Measurements from ENCODE around the gene ANKS6.

Gene ANKS6

DNA sequence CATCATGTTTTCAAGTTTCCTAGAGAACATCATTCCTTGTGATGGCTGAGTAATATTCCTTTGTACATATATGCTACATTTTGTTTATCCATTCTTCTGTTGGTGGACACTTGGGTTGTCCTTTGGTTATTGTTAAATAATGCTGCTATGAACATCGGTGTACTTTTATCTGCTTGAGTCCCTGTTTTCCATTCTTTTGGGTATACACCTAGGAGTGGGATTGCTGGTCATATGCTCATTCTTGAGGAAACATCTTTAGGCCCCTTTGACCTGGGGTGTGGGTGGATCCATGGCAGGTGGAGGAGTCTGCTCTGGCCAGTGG, 36.4 kb upstream of the ANKS6 start:
- CTCF ChIA-PET: interaction anchor here (0.8 to 1.0 kb wide), 2 partner anchors 15 to 142 kb away, joined by 3 read pairs; no protein-coding TSS in a partner anchor

DNA sequence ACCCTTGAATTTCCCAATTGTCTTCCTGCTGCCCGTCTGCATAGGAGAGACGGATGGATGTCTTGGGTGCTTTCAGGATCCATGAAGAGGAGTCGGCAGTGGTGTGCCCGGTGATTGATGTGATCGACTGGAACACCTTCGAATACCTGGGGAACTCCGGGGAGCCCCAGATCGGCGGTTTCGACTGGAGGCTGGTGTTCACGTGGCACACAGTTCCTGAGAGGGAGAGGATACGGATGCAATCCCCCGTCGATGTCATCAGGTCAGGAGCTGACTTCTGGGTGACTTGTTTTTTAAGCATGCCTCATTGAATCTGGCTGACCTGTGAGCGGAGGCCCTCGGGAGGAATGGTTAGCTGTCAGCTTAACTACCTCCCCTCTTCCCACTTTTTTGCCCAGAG, 35.3 kb upstream of the ANKS6 start:
- H3K4me3 ChIP-seq (ENCODE audit: low read depth, low read length): no peak overlapping the region
- TF ChIP-seq, protein P1, sequence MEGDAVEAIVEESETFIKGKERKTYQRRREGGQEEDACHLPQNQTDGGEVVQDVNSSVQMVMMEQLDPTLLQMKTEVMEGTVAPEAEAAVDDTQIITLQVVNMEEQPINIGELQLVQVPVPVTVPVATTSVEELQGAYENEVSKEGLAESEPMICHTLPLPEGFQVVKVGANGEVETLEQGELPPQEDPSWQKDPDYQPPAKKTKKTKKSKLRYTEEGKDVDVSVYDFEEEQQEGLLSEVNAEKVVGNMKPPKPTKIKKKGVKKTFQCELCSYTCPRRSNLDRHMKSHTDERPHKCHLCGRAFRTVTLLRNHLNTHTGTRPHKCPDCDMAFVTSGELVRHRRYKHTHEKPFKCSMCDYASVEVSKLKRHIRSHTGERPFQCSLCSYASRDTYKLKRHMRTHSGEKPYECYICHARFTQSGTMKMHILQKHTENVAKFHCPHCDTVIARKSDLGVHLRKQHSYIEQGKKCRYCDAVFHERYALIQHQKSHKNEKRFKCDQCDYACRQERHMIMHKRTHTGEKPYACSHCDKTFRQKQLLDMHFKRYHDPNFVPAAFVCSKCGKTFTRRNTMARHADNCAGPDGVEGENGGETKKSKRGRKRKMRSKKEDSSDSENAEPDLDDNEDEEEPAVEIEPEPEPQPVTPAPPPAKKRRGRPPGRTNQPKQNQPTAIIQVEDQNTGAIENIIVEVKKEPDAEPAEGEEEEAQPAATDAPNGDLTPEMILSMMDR (IDR thresholded peaks at IDR 0.05; ENCODE audit: insufficient read depth, low read length, missing control alignments): no peak
- no peak for DNase-seq (ENCODE audit: low read depth, low spot score)
- POLR2A ChIA-PET: no interaction called here
- CTCF ChIA-PET: interaction anchor here (0.8 to 1.0 kb wide), 2 partner anchors 16 to 143 kb away, joined by 3 read pairs; no protein-coding TSS in a partner anchor

More for the DNA sequence above, 36.4 kb upstream of the ANKS6 start:
- H3K4me3 ChIP-seq (ENCODE audit: low read depth, low read length): no peak overlapping the region
- no peak for DNase-seq (ENCODE audit: low read depth, low spot score)
- TF ChIP-seq, protein P1 (IDR thresholded peaks at IDR 0.05; ENCODE audit: insufficient read depth, low read length, missing control alignments): no peak
- POLR2A ChIA-PET: no interaction called here

DNA sequence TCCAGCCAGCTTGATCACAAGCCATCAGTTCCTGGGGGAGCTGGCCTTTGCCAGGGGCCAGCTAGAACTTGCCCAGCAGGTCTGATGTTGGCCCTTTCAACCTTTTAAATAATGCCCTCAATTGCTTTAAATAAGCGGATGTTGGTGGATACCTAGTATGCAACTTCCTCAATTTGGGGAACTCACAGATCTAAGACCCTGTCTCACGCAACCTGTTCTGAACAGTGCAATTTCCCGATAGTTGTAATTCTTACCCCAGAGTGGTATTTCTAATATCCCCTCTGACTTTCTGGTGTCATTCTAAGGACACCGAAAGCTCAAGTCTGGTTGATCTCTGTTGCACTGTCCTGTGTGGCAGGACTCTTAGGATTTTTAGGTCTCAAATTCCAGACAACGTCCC, 34.2 kb upstream of the ANKS6 start:
- TF ChIP-seq, protein P1 (IDR thresholded peaks at IDR 0.05; ENCODE audit: insufficient read depth, low read length, missing control alignments): no peak
- H3K4me3 ChIP-seq (ENCODE audit: low read depth, low read length): no peak overlapping the region
- no peak for DNase-seq (ENCODE audit: low read depth, low spot score)
- ChIA-PET POLR2A (no interaction called here), CTCF (interaction anchor here (1.0 to 2.1 kb wide), 2 partner anchors 18 to 27 kb away, joined by 3 to 8 read pairs; no protein-coding TSS in a partner anchor)

DNA sequence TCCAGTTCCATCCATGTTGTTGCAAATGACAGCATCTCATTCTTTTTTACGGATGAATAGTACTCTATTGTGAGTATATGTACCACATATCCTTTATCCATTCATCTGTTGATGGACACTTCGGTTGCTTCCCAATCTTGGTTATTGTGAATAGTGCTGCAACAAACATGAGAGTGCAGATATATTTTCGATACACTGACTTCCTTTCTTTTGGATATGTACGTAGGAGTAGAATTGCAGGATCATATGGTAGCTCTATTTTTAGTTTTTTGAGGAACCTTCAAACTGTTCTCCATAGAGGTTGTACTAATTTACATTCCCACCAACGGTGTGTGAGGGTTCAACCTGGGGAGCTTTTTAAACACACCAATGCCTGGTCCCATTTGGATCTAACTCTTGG, 33.4 kb upstream of the ANKS6 start:
- ChIA-PET POLR2A (no interaction called here), CTCF (interaction anchor here (2.1 kb wide), 1 partner anchor 18 kb away, joined by 8 read pairs; no protein-coding TSS in a partner anchor)
- TF ChIP-seq, protein P1 (IDR thresholded peaks at IDR 0.05; ENCODE audit: insufficient read depth, low read length, missing control alignments): no peak
- H3K4me3 ChIP-seq (ENCODE audit: low read depth, low read length): no peak overlapping the region
- no peak for DNase-seq (ENCODE audit: low read depth, low spot score)

DNA sequence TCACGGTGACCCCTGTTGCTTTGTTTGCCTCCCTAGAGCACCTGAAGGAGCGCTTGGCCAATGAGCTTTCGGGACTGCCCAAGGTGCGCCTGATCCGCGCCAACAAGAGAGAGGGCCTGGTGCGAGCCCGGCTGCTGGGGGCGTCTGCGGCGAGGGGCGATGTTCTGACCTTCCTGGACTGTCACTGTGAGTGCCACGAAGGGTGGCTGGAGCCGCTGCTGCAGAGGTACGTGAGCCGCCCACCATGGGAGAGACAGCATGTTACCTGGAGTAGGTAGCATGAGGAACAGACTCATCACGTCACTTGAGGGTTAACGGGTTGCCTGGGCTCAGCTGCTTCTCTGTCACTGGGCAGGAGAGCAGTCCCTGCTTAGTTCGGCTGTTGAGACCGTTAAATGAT, 30.4 kb upstream of the ANKS6 start:
- ChIA-PET POLR2A (no interaction called here), CTCF (interaction anchor here (0.5 to 0.7 kb wide), 2 partner anchors 21 to 29 kb away, joined by 3 to 4 read pairs; no protein-coding TSS in a partner anchor)
- TF ChIP-seq, protein P1 (IDR thresholded peaks at IDR 0.05; ENCODE audit: insufficient read depth, low read length, missing control alignments): no peak
- H3K4me3 ChIP-seq (ENCODE audit: low read depth, low read length): no peak overlapping the region
- DNase-seq (ENCODE audit: low read depth, low spot score): no peak

DNA sequence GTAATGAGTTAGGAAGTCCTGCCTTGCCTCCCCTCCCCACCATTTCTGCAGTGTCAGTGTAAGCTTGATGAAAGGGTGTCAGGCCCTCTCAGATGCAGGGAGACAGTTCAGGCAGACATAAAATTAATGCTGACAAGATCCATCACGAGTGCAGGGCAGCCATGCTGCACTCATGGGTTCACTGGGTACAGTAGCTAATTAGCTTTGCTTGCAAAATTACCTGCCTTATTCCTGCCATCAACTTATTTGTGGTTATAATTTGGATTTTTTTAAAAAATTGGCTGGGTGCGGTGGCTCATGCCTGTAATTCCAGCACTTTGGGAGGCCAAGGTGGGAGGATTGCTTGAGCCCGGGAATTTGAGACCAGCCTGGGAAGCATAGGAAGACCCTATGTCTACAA, 29.1 kb upstream of the ANKS6 start:
- CTCF ChIA-PET: interaction anchor here (1.1 to 1.3 kb wide), 4 partner anchors 11 to 50 kb away, joined by 3 to 6 read pairs (median 4); no protein-coding TSS in a partner anchor
- no peak overlapping the region for H3K4me3 ChIP-seq (ENCODE audit: low read depth, low read length)
- DNase-seq (ENCODE audit: low read depth, low spot score): no peak
- POLR2A ChIA-PET: no interaction called here
- TF ChIP-seq, protein P1 (IDR thresholded peaks at IDR 0.05; ENCODE audit: insufficient read depth, low read length, missing control alignments): no peak
